ENCODE results near the gene MAD1L1. TPM values are rescaled to one million over a fixed set of nuclear protein-coding genes. Genes with fewer than 3 reads are reported as not detected.

MAD1L1 gene
- total and polyA plus RNA-seq, 3 experiments from 2014 or later, result 43.6 to 185 (median 47.3) TPM

- no peak overlapping the region for H3K27ac ChIP-seq (ENCODE audit: low read depth, low read length)
- no peaks in the 10 kb centered on the region for H3K9me3 ChIP-seq (ENCODE audit: low read length)
- Mint-ChIP-seq H3K36me3 (peaks cover 0 to 3% (median 0%) of the 10 kb centered on the region in 3 donors), H3K9me3 (peaks cover 0 to 3% (median 0%) of the 10 kb centered on the region in 5 donors), H3K27me3 (no peaks in the 10 kb centered on the region), H3K4me1 (peaks cover 10 to 21% (median 14%) of the 10 kb centered on the region in 3 donors), H3K4me3 (no peak overlapping the region), H3K27ac (no peak overlapping the region)
- H3K36me3 ChIP-seq (ENCODE audit: insufficient read depth, low read length), result no peaks in the 10 kb centered on the region
- peaks cover 14% of the 10 kb centered on the region for H3K4me1 ChIP-seq (ENCODE audit: insufficient read depth, low read length)
- H3K4me3 ChIP-seq (ENCODE audit: low read length), result no peak overlapping the region
- ChIA-PET POLR2A (no interaction called here), CTCF (no interaction called here)
- no peaks in the 10 kb centered on the region for H3K27me3 ChIP-seq (ENCODE audit: insufficient read depth, low read length, poor library complexity, severe bottlenecking)
- peak in 1 of 5 donors; percentile 45 for DNase-seq
Observed at GRCh38 chr7:2048531-2048930, 184.2 kb downstream of the MAD1L1 start.

GRCh38 chr7:2048006-2048405, 184.7 kb downstream of the MAD1L1 start:
- H3K36me3 Mint-ChIP-seq, result peaks cover 0 to 5% (median 2%) of the 10 kb centered on the region in 3 donors
- H3K36me3 ChIP-seq (ENCODE audit: insufficient read depth, low read length), result no peaks in the 10 kb centered on the region
- no peak overlapping the region for H3K4me3 ChIP-seq (ENCODE audit: low read length)
- POLR2A ChIA-PET, result no interaction called here
- no peaks in the 10 kb centered on the region for H3K27me3 Mint-ChIP-seq
- no peaks in the 10 kb centered on the region for H3K27me3 ChIP-seq (ENCODE audit: insufficient read depth, low read length, poor library complexity, severe bottlenecking)
- CTCF ChIA-PET, result interaction anchor here (1.6 kb wide), 1 partner anchor 10 kb away, joined by 5 read pairs; no protein-coding TSS in a partner anchor
- H3K9me3 ChIP-seq (ENCODE audit: low read length), result no peaks in the 10 kb centered on the region
- H3K27ac Mint-ChIP-seq, result peak overlapping the region in 1 of 8 donors; percentile 43
- H3K4me1 ChIP-seq (ENCODE audit: insufficient read depth, low read length), result peaks cover 14% of the 10 kb centered on the region
- no peak overlapping the region for H3K27ac ChIP-seq (ENCODE audit: low read depth, low read length)
- peak in 1 of 5 donors; percentile 18 for DNase-seq
- H3K4me1 Mint-ChIP-seq, result peaks cover 10 to 21% (median 14%) of the 10 kb centered on the region in 3 donors
- H3K4me3 Mint-ChIP-seq, result no peak overlapping the region
- peaks cover 0 to 3% (median 0%) of the 10 kb centered on the region in 5 donors for H3K9me3 Mint-ChIP-seq

DNA sequence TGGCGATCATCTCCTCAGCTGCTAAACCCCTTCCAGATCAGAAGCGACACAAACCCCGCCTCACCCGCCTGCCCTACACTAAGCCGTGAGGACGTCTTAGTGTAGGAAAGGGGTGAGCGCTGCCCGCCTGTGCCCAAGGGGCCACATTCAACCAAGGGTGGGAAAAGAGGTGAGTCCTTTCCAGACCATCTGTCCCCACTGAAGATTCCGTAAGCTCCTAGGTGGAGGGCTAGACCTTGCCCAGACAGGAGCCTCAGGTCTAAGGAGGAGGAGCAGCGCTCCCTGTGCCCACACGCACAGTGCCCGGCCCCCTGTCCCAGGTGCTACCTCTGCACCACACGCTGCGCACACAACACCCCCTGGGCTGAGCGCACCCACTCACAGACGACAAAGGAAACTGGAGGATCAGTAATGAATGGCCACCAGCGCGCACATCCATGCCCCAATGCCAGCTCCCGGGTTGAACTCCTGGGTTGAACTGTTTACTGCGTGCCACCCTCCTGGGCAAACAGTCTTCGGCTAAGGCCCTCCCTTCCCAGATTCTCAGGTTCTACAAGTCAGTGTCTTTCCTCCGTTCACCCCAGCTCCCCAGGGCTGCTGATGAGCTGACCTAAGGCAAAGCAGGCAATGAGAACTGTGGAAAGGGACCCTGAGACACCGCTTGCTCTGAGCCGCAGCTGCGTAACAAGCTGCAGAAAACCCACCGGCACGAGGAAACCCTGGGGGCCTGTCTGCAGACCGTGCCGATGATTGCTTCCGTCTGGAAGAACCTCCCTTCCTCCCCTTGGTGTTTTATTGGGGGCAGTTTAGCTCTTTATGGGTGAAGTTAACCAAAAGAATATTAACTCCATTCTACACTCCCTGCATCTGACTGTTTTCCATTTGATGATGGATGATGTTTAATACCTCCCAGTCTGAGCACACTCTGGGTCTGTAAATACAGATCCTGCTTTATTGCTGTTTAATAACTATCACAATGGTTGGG, 185.9 kb downstream of the MAD1L1 start:
- no peak overlapping the region for H3K4me3 Mint-ChIP-seq
- H3K4me1 Mint-ChIP-seq, result peaks cover 10 to 21% (median 14%) of the 10 kb centered on the region in 3 donors
- peak in 1 of 5 donors; percentile 39 for DNase-seq
- no peak overlapping the region for H3K27ac Mint-ChIP-seq
- ChIA-PET CTCF (interaction anchor here (1.6 kb wide), 1 partner anchor 9 kb away, joined by 5 read pairs; no protein-coding TSS in a partner anchor), POLR2A (no interaction called here)
- peaks cover 0 to 3% (median 0%) of the 10 kb centered on the region in 5 donors for H3K9me3 Mint-ChIP-seq
- H3K27ac ChIP-seq (ENCODE audit: low read depth, low read length), result no peak overlapping the region
- H3K27me3 ChIP-seq (ENCODE audit: insufficient read depth, low read length, poor library complexity, severe bottlenecking), result no peaks in the 10 kb centered on the region
- peaks cover 14% of the 10 kb centered on the region for H3K4me1 ChIP-seq (ENCODE audit: insufficient read depth, low read length)
- H3K27me3 Mint-ChIP-seq, result no peaks in the 10 kb centered on the region
- H3K36me3 ChIP-seq (ENCODE audit: insufficient read depth, low read length), result no peaks in the 10 kb centered on the region
- peaks cover 0 to 8% (median 6%) of the 10 kb centered on the region in 3 donors for H3K36me3 Mint-ChIP-seq
- H3K9me3 ChIP-seq (ENCODE audit: low read length), result no peaks in the 10 kb centered on the region
- no peak overlapping the region for H3K4me3 ChIP-seq (ENCODE audit: low read length)

DNA sequence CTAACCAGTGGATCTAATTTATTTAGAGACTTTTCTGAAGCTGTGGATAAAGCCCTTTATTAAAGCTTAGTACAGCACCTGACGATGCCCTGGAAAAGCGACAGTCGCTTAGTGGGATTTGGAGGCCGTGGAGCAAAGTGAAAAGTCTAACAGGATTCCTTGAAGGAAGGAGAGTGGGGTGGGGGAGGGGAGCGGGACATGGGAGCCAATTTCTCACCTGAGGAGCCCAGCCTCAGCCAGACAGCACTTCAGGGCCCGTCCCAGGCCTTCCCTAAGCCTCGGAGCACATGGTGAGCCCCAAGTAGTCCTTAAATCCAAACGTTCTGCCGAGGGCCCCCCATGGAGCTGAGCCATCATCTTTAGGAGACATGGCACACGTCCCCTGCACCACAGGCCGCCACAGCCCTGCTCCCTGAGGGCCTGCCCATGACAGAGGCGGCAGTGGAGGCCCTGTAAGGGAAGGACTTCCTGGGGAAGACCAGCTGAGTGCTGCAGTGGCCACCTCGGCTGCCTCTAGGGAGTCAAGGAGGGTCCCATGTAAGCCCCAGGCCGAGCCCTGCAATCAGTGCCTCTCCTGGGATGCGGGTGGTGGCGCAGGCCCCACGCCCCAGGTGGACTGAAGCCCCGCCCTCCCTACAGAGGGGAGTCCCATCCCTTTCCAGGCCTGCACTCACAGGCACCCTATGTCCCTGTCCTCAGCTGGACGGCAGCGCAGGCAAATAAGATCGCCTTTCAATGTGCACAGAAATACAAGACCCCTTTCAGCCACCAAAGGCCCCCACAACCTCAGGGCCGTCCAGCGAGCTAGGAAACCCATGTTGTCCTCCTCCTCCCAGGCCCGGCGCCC, 187.0 kb downstream of the MAD1L1 start:
- peak in 1 of 5 donors; percentile 37 for DNase-seq
- Histone ChIP-seq H3K4me1 (ENCODE audit: insufficient read depth, low read length) (peaks cover 16% of the 10 kb centered on the region), H3K36me3 (ENCODE audit: insufficient read depth, low read length) (no peaks in the 10 kb centered on the region), H3K27me3 (ENCODE audit: insufficient read depth, low read length, poor library complexity, severe bottlenecking) (no peaks in the 10 kb centered on the region), H3K9me3 (ENCODE audit: low read length) (no peaks in the 10 kb centered on the region), H3K4me3 (ENCODE audit: low read length) (no peak overlapping the region), H3K27ac (ENCODE audit: low read depth, low read length) (no peak overlapping the region)
- Mint-ChIP-seq H3K27ac (no peak overlapping the region), H3K27me3 (no peaks in the 10 kb centered on the region), H3K36me3 (peaks cover 0 to 9% (median 7%) of the 10 kb centered on the region in 3 donors), H3K4me1 (peaks cover 17 to 27% (median 20%) of the 10 kb centered on the region in 3 donors), H3K9me3 (peaks cover 0 to 3% (median 0%) of the 10 kb centered on the region in 5 donors), H3K4me3 (no peak overlapping the region)
- ChIA-PET CTCF (interaction anchor here (1.6 kb wide), 1 partner anchor 8 kb away, joined by 5 read pairs; no protein-coding TSS in a partner anchor), POLR2A (interaction anchor here (0.6 kb wide), 1 partner anchor 309 kb away, joined by 5 read pairs; no protein-coding TSS in a partner anchor)

GRCh38 chr7:2044883-2045471, 187.8 kb downstream of the MAD1L1 start:
- H3K9me3 ChIP-seq (ENCODE audit: low read length), result no peaks in the 10 kb centered on the region
- ChIA-PET POLR2A (interaction anchor here (0.6 kb wide), 1 partner anchor 308 kb away, joined by 5 read pairs; no protein-coding TSS in a partner anchor), CTCF (no interaction called here)
- no peak overlapping the region for H3K27ac Mint-ChIP-seq
- H3K9me3 Mint-ChIP-seq, result no peaks in the 10 kb centered on the region
- no peaks in the 10 kb centered on the region for H3K27me3 ChIP-seq (ENCODE audit: insufficient read depth, low read length, poor library complexity, severe bottlenecking)
- H3K4me1 Mint-ChIP-seq, result peaks cover 18 to 27% (median 20%) of the 10 kb centered on the region in 3 donors
- H3K4me3 ChIP-seq (ENCODE audit: low read length), result no peak overlapping the region
- no peak overlapping the region for H3K27ac ChIP-seq (ENCODE audit: low read depth, low read length)
- no peaks in the 10 kb centered on the region for H3K27me3 Mint-ChIP-seq
- DNase-seq, result peak in 1 of 5 donors; percentile 42
- peaks cover 16% of the 10 kb centered on the region for H3K4me1 ChIP-seq (ENCODE audit: insufficient read depth, low read length)
- H3K36me3 ChIP-seq (ENCODE audit: insufficient read depth, low read length), result no peaks in the 10 kb centered on the region
- H3K4me3 Mint-ChIP-seq, result no peak overlapping the region
- H3K36me3 Mint-ChIP-seq, result peaks cover 0 to 9% (median 7%) of the 10 kb centered on the region in 3 donors

DNA sequence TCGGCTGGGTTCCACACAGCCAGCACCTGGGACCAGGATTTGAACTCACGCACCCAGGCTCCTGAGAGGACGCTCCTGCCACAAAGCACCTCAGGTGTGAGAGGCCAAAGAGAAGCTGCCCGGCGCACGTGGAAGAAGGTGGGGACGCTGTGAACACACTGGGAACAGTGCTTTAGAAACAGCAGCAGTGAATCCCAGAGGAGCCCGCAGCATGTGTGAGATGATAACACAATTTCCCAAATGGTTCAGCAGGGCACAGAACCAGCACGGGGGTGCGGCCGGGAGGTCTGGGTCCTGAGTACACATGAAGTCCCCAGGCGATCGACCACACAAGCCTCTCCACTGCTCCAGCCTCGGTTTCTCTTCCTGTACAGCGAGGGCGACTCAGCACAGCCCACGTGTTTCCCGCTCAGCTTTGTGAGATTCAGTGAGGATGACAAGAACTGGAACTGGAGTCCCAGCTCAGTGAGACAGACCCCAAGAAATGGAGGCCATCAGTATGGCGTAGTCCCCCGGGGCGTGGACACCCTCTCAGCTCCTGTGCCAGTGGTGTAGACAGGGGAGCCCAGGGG, 188.3 kb downstream of the MAD1L1 start:
- CTCF ChIA-PET, result no interaction called here

DNA sequence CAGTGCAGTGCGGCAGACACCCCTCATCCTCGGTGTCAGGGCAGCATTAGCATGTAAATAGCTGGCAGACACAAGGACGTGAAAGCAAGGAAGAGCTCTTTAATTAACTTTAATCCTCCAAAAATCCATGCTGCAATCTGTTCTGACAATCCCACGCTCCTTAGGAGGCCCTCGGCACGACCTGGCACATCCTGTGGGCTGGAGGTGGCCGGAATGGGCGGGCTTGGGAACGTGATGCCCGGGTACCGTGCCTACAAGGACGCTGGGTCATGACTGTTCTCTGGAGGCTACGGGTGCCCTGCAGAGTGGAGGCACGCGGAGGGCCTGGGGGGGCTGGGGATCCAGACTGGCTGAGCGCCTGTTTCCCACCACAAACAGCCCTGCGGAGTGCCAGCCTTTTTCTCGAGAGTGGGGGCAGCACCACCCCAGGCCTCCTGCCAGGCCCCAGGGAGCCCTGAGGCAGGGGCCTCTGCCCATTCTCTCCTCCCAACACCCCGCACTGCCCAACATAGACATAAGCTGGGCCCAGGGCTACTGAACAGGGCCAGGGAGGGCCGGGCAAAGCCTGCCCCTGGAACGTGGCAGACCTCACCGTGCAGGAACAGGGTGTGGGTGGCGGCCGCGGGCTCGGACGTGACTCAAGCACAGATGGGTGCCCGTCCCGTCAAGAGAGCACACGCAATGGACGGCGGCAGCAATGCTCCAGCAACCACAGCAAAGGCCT, 189.3 kb downstream of the MAD1L1 start:
- Mint-ChIP-seq H3K9me3 (no peaks in the 10 kb centered on the region), H3K27ac (peak overlapping the region in 1 of 8 donors; percentile 36), H3K36me3 (peaks cover 0 to 7% (median 6%) of the 10 kb centered on the region in 3 donors), H3K27me3 (no peaks in the 10 kb centered on the region), H3K4me1 (peaks cover 26 to 34% (median 29%) of the 10 kb centered on the region in 3 donors), H3K4me3 (no peak overlapping the region)
- H3K4me3 ChIP-seq (ENCODE audit: low read length), result no peak overlapping the region
- ChIA-PET CTCF (no interaction called here), POLR2A (no interaction called here)
- H3K36me3 ChIP-seq (ENCODE audit: insufficient read depth, low read length), result no peaks in the 10 kb centered on the region
- peak in 1 of 5 donors; percentile 39 for DNase-seq
- H3K27ac ChIP-seq (ENCODE audit: low read depth, low read length), result no peak overlapping the region
- H3K4me1 ChIP-seq (ENCODE audit: insufficient read depth, low read length), result peaks cover 30% of the 10 kb centered on the region
- no peaks in the 10 kb centered on the region for H3K27me3 ChIP-seq (ENCODE audit: insufficient read depth, low read length, poor library complexity, severe bottlenecking)
- no peaks in the 10 kb centered on the region for H3K9me3 ChIP-seq (ENCODE audit: low read length)

More for the DNA sequence above, 188.3 kb downstream of the MAD1L1 start:
- no peak overlapping the region for H3K27ac ChIP-seq (ENCODE audit: low read depth, low read length)
- no peaks in the 10 kb centered on the region for H3K27me3 Mint-ChIP-seq
- no peaks in the 10 kb centered on the region for H3K9me3 Mint-ChIP-seq
- no peaks in the 10 kb centered on the region for H3K36me3 ChIP-seq (ENCODE audit: insufficient read depth, low read length)
- DNase-seq, result peak in 1 of 5 donors; percentile 43
- H3K4me3 Mint-ChIP-seq, result no peak overlapping the region
- no peaks in the 10 kb centered on the region for H3K27me3 ChIP-seq (ENCODE audit: insufficient read depth, low read length, poor library complexity, severe bottlenecking)
- peak overlapping the region in 2 of 8 donors; percentile 5 to 17 for H3K27ac Mint-ChIP-seq
- peaks cover 20 to 28% (median 20%) of the 10 kb centered on the region in 3 donors for H3K4me1 Mint-ChIP-seq
- H3K9me3 ChIP-seq (ENCODE audit: low read length), result no peaks in the 10 kb centered on the region
- POLR2A ChIA-PET, result no interaction called here
- H3K4me1 ChIP-seq (ENCODE audit: insufficient read depth, low read length), result peaks cover 21% of the 10 kb centered on the region
- no peak overlapping the region for H3K4me3 ChIP-seq (ENCODE audit: low read length)
- H3K36me3 Mint-ChIP-seq, result peaks cover 0 to 9% (median 7%) of the 10 kb centered on the region in 3 donors
